GM21390 (cell line): Measurements from ENCODE around the gene PTGER1.
"Not testable (repeated sequence)": the region's sequence is repeated elsewhere in the genome, so short reads cannot be mapped to it uniquely, and the experiment has no call there.

ENCODE experiments used
- ATAC-seq: cut with Tn5 transposase; IDR thresholded peaks from one replicate; pipeline ENCODE4 v1.9.1; 2021; ENCODE audit not compliant: unreplicated experiment

PTGER1 gene

DNA sequence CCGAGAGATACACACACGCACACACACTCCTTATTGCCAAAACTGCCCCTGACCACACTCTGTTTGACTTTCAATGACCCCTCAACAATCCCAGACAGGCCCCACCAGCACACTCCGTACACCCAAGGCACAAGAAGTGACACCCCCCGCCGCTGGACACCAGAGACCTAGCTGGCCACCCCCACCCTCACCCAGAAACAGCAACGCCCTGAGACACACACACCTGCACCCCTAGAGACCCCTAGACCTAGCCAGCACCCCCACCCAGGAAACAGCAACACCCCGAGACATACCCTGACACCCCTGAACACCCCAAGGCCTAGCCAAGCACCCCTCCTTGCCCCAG is 1.1 kb upstream of the PTGER1 start:
- no peak for ATAC-seq

DNA sequence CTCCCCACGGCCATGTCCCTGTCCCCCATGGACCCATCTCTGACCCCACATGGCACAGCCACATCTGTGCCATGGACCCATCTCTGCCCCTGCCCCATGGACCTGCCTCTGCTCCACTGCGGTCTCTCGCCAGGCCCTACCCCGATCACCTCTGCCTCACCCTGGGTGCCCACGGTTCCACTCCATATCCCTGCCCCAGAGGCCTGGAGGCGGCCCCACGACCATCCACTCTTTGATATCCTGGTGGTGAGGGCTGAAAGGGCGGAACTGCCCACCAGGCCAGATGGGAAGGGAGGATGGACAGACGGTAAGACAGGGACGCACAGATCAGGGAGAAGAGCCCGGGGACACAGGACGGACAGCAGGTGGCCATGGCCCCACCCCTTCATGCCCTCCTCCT is 327 bp downstream of the PTGER1 start:
- ATAC-seq, result no peak

DNA sequence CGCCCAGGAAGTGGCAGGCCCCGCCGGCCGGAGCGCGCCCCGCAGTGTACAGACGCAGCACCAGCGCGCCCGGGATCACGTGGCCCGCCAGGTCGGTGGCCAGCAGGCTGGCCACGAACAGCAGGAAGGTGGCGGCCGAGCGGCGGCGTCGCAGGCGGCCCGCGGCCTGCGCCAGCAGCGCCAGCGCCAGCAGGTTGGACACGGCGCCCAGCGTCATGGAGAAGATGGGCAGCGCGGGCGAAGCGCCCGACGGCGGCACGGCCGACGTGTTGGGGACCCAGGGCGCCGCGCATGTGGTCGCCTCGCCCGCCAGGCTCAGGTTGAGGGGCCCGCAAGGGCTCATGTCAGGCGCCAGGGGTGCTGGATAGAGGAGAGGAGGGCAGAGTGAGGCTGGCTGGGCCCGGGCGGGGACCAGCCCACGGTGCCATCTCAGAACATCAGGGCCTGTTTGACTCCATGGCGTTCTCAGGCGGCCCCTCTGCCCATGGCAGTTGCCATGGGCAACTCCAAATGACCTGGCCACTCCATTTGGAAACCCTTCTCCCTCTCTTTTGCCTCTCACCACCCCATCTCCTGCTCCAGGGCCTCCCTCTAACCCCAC is 1.1 kb downstream of the PTGER1 start:
- ATAC-seq, result no peak

DNA sequence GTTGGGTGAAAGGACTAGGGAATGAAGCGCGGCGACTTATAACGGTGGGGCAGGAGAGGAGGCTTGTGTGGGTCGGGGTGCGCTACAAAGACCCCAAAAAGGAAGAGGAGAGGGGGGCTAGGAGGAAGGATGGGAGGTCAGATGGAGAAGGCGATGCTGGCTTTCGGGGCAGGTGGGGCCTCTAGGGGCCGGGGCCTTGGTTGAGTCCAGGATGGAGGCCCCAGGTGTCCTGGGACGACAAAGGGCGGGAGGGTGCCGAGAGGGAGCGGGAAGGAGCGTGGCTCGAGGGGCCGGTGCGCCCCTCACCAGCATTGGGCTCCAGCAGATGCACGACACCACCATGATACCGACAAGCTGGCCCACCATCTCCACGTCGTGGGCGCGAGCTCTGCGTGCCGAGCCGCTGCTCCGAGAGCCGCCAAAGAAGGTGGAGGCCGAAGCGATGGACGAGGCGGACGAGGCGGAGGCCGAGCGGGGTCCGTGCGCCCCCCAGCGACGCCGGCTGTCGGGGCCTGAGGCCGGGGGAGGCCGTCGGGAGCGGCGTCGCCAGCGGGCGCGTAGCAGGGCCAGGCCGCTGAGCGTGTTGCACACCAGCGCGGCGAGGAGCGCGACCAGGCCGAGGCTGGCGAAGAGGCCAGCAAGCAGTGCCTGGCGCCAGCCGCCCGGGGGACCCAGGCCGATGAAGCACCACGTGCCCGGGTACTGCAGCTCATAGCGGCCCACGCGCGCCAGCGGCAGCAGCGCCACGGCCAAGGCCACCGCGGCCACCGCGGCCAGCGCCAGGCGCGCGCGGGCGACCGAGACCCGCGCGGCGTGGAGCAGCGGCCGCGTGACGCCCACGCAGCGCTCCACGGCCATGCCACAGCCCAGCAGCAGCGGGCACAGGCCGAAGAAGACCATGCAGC is 1.8 kb downstream of the PTGER1 start:
- no peak for ATAC-seq

DNA sequence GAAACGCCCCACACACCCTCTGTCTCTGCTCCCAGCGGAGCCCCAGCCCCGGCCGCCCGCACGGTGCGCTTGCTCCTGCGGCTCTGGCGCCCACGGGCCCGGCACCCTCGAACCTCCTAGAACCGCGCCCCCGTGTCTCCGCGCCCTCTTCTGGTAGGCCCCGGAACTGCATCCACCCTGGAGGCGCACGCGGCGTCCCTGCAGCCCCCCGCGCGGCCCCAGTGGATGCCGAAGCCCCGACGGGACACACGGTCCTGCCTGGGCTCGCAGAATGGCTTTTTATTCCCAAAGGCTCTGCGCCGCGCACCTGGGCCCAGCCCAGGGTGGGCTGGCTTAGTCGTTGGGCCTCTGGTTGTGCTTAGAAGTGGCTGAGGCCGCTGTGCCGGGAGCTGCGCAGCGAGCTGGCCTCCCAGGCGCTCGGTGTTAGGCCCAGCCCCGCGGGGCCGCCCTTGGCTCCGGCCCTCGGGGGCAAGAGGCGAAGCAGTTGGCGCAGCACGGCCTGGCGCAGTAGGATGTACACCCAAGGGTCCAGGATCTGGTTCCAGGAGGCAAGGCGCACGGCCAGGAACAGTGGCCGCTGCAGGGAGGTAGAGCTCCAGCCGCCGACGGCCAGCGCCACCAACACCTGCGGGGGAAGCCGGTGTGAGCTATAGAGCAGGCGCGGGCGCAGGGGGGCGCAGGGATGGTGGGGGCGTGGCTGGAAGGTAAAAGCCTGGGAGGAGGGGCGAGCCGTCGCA is 2.8 kb downstream of the PTGER1 start:
- no peak for ATAC-seq

DNA sequence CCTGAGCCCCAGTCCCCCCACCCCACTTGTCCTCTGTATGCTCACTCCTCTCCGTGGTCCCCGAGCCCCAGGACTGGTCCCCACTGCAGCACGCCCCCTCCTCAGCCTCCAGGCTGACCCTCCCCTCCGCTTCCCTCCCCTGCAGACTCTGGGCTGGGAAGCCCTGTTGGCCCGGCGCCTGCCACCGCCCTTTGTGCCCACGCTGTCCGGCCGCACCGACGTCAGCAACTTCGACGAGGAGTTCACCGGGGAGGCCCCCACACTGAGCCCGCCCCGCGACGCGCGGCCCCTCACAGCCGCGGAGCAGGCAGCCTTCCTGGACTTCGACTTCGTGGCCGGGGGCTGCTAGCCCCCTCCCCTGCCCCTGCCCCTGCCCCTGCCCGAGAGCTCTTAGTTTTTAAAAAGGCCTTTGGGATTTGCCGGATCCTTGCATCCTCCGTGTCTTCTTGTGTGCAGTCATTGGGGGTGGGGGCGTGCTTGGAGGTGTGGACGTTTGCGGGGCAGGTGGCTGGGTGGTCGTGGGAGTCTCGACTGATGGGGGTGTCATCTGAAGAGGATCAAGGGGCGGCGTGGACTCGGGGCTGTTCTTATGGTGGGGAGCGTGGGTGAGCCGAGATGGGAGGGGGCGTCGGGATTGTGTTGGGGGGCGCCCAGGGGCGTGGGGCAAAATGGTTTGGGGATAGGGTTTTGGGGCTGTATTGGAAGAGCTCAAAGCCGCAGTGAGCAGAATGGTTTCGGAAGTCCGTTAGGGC is 3.5 kb downstream of the PTGER1 start:
- no peak for ATAC-seq

DNA sequence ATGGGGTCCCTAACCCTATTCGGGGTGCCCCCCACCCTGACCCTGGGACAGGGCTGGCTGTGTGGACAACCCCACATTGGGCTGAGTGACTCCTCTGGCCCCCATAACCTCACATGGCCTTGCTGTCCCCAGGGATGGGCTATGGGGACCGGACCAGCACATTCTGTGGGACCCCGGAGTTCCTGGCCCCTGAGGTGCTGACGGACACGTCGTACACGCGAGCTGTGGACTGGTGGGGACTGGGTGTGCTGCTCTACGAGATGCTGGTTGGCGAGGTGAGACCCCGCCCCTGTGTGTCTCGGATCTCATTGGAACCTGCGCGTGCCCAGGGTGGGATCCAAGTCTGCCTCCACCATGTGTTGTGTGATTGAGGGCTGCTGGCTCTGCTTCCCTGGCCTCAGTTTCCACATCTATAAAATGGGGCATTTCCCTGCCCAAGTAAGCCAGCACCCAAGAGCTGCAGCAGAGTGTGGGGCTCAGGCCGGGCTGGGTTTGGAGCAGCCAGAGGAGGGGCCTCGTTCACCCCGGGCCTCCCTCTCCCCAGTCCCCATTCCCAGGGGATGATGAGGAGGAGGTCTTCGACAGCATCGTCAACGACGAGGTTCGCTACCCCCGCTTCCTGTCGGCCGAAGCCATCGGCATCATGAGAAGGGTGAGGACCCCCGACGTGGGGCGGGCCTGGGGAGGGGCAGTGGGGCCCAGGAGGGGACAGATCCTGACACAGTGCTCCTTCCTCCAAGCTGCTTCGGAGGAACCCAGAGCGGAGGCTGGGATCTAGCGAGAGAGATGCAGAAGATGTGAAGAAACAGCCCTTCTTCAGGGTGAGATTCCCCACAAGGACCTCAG is 4.9 kb downstream of the PTGER1 start:
- ATAC-seq, result no peak

DNA sequence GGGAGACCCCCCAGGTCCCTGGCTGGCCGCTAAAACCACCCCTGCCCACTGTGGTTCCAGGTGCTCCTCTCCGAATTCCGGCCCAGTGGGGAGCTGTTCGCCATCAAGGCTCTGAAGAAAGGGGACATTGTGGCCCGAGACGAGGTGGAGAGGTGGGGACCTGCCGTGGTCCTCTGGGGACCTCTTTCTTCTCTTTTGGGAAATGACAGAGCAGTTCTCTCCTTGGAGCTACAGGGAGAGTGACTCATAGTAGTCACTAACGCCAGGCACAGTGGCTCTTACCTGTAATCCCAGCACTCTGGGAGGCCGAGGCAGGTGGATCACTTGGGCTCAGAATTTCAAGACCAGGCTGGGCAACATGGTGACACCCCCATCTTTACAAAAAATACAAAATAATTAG is 7.3 kb downstream of the PTGER1 start:
- no peak for ATAC-seq

DNA sequence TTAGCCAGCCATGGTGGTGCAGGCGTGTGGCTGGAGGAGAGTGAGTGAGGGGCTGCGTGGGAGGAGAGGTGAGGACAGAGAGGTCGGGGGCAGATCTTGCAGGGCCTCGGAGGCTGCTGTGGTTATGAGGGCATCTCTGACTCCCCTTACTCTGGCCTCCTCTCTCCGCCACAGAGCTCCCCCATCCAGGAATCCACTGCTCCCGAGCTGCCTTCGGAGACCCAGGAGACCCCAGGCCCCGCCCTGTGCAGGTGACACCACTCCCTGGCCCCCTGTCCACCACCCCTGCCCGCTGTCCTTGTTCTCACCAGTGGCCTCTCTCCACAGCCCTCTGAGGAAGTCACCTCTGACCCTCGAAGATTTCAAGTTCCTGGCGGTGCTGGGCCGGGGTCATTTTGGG is 7.8 kb downstream of the PTGER1 start:
- no peak for ATAC-seq

DNA sequence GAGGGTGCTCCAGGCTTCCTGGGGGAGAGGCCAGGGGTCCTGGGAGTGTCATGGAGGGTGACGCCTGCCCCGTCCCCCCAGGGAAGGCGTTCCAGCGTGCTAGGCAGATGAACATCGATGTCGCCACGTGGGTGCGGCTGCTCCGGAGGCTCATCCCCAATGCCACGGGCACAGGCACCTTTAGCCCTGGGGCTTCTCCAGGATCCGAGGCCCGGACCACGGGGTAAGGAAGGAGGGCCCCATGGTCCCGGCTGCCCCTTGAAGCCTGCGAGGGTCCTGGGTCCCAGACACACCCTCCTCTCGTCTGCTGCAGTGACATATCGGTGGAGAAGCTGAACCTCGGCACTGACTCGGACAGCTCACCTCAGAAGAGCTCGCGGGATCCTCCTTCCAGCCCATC is 11.4 kb downstream of the PTGER1 start:
- no peak for ATAC-seq

DNA sequence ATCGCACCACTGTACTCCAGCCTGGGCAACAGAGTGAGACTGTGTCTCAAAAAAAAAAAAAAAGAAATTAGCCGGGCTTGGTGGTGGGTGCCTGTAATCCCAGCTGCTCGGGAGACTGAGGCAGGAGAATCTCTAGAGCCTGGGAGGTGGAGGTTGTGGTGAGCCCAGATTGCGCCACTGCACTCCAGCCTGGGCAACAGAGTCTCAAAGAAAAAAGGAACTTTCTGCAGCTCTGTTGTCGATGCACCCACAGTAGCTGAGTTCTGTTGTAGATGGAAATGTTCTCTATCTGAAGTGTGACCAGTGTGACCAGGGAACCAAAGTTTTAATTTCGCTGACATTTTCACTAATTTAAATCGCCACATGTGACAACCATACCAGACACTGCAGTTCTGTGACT is 12.8 kb downstream of the PTGER1 start:
- ATAC-seq, result not testable (repeated sequence)

DNA sequence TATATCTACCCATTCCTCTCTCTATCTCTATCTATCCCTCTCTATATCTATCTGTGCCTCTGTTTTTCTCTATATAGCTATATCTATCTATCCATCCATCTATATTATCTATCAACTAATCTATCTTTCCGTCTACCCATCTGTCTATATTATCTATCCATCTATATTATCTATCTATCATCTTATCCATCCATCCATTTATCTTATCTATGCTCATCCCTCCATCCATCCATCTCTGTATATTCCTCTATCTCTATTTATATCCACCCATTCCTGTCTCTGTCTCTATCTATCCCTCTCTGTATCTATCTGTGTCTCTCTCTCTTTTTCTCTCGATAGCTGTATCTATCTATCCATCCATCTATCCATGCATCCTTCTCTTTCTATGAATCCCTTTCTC is 14.2 kb downstream of the PTGER1 start:
- ATAC-seq, result no peak

DNA sequence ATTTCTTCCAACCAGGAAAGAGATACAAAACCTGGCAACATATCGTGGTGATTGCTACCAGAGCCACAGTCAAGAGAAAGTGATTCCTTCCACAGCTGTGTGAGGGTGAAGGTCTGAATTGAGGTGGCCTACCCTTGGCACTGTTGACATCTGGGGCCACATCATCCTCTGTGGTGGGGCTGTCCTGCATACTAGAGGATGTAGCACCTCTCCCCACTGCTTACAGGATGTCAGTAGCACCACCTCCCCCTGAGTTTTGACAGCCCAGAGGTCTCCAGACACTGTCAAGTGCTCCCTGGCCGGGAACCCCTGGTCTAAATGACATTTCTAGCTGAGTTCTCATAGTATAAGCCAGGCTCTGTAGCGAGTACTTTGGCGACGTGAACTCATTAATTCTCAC is 15.5 kb downstream of the PTGER1 start:
- no peak for ATAC-seq

DNA sequence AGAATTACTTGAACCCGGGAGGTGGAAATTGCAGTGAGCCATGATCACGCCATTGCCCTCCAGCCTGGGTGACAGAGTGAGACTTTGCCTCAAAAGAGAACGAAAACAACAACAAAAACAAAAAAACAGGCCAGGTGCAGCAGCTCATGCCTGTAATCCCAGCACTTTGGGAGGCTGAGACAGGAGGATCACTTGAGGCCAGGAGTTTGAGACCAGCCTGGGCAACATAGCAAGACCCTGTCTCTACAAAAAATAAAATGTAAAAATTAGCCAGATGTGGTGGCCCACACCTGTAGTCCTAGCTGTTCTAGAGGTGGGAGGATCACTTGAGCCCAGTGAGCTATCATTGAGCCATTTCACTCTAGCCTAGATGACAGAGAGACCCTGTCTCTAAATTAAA is 22.9 kb downstream of the PTGER1 start:
- ATAC-seq, result not testable (repeated sequence)

DNA sequence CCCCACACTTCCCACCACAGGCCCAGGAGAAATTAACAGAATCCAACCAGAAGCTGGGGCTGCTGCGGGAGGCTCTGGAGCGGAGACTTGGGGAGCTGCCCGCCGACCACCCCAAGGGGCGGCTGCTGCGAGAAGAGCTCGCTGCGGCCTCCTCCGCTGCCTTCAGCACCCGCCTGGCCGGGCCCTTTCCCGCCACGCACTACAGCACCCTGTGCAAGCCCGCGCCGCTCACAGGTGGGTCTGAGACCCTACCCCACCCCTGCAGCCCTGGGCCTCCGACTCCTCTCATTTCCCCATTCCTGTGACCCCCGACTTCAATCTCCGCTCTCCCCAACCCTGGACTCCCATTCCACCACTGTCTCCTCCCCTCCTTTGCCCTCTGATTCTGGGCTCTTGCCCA is 24.3 kb downstream of the PTGER1 start:
- no peak for ATAC-seq

DNA sequence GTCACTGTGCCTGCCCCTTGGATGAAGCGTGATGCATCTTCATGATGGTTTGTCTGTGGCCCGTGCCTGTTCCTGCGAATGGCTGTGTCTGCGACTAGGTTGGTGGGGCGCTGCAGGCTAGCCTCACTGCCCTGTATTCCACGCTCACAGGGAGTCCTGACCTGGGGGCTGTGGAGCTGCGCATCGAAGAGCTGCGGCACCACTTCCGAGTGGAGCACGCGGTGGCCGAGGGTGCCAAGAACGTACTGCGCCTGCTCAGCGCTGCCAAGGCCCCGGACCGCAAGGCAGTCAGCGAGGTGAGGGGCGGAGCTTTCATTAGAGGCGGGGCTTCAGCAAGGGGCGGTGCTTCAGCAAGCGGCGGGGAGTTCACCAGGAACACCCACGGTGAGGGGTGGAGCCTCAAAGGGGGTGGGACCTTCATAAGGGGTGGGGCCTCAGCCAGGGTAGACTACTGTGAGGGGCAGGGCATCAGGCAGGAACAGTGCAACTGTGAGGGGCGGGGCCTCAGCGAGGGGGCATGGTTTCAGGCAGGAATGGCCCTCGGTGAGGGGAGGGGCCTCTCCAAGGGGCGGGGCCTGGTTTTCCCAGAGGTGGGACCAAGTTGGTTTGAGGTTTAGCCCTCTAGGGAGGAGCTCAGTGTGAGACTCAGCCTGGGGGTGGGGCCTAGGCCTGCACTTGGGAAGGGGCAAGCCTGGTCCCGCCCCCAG is 24.8 kb downstream of the PTGER1 start:
- no peak for ATAC-seq

DNA sequence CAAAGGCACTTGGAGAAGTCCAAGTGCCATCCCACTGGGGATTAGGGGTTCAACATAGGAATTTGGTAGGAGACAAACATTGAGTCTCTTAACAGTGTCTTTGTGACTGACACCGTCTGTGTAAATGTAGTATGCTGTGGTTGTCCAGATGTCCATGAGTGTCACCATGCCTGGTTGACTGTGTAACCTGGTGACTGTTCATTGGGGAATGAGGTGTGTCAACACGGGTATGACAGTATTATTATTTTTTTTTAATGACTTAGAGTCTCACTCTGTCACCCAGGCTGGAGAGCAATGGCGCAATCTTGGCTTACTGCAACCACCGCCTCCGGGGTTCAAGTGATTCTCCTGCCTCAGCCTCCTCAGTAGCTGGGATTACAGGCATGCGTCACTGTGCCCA is 25.8 kb downstream of the PTGER1 start:
- ATAC-seq, result no peak

DNA sequence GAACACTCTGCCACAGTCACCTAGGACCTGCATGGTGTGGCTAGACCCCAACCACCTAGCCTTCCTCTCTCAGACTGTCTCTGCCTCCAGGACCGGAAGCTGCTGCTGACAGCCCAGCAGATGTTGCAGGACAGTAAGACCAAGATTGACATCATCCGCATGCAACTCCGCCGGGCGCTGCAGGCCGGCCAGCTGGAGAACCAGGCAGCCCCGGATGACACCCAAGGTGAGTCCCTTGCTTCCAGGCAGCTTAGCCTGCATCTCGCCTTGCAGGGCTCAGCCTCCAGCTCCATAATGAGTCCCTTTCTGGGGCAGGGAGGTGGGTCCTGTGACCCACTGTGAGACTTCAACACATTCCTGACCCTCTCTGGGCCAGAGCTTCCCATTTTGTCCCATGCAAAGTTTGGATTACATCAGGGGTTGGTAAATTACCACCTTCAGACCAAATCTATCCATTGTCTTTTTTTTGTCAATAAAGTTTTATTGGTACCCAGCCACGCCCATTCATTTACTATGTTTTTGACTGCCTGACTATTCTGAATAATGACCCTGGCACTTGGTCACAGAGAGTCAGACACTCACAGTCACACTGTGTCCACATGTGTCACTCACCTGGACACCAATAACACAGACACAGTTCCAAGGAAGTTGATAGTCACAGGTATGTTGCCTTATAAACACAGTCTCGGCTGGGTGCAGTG is 28.7 kb downstream of the PTGER1 start:
- ATAC-seq, result no peak

DNA sequence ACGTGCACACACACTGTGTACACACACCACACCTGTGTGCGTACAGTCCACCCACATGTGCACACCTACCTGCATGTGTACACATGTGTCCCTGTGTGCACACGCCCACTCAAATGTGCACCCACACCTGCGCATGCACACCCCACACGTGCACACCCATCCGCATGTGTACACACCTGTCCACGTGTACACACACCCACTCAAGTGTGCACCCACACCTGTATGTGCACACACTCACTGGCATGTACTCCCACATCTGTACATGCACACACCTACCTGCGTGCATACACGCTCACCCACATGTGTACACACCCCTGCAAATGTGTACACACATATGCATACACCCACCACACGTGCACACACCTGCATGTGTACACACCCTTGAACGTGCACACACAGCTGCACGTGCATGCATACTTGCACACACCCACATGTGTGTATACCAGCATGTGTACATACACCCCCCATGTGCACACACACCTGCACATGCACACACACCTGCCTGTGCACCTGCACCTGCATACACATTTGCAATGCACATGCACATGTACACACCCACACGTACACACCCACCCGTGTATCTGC is 31.4 kb downstream of the PTGER1 start:
- ATAC-seq, result no peak
